Epithelial cell of prostate (primary cell): ENCODE results near the gene FOXP1.

Experiments
- DNase-seq: peaks from one replicate; pipeline ENCODE4 v3.0.0-alpha.2; 2011; ENCODE audit warnings: low read depth, low spot score
- H3K27ac ChIP-seq: fragments of 450-650 bp; 2 replicates; pipeline ENCODE4 v1.5.1; 2017; ENCODE audit warnings: mild to moderate bottlenecking

The FOXP1 gene

GRCh38 chr3:71304247-71304646, 279.3 kb downstream of the FOXP1 start:
- H3K27ac ChIP-seq: no peak overlapping the region
- no peak for DNase-seq

- H3K27ac ChIP-seq: no peak overlapping the region
- no peak for DNase-seq
These were observed 279.8 kb downstream of the FOXP1 start for GRCh38 chr3:71303627-71304200.

- H3K27ac ChIP-seq: no peak overlapping the region
- DNase-seq: no peak
These were observed 280.9 kb downstream of the FOXP1 start for GRCh38 chr3:71302604-71303003.

- H3K27ac ChIP-seq: no peak overlapping the region
- DNase-seq: no peak
These were observed 282.6 kb downstream of the FOXP1 start for GRCh38 chr3:71300951-71301393.

GRCh38 chr3:71299160-71299559, 284.4 kb downstream of the FOXP1 start:
- no peak overlapping the region for H3K27ac ChIP-seq
- no peak for DNase-seq

- H3K27ac ChIP-seq: no peak overlapping the region
- DNase-seq: no peak
These were observed 288.6 kb downstream of the FOXP1 start for GRCh38 chr3:71294919-71295318.

- no peak overlapping the region for H3K27ac ChIP-seq
- no peak for DNase-seq
These were observed 293.2 kb downstream of the FOXP1 start for GRCh38 chr3:71290301-71290700.

GRCh38 chr3:71288269-71288930, 295.1 kb downstream of the FOXP1 start:
- H3K27ac ChIP-seq: no peak overlapping the region
- no peak for DNase-seq

- DNase-seq: no peak
- H3K27ac ChIP-seq: no peak overlapping the region
These were observed 298.4 kb downstream of the FOXP1 start for GRCh38 chr3:71285086-71285485.

GRCh38 chr3:71282976-71283375, 300.6 kb downstream of the FOXP1 start:
- H3K27ac ChIP-seq: no peak overlapping the region
- no peak for DNase-seq

DNA sequence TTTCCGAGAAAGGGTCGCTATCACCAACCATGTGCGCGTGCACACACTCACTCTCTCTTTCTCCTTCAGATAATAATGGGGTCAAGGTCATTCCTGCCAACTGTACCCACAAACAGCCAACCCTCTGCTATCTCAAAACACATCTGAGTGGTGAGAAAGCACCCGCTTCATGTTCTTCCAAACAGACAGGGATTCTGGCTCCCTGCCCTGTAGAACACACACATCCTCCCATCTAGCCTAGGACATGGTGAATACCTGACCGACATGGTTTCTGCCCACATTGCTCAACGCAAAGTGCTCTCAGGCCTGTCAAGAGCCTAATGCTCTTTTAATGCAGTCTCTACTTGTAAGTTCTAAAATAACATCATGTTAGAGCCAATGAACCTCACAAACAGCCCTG, 302.2 kb downstream of the FOXP1 start:
- no peak for DNase-seq
- H3K27ac ChIP-seq: no peak overlapping the region

DNA sequence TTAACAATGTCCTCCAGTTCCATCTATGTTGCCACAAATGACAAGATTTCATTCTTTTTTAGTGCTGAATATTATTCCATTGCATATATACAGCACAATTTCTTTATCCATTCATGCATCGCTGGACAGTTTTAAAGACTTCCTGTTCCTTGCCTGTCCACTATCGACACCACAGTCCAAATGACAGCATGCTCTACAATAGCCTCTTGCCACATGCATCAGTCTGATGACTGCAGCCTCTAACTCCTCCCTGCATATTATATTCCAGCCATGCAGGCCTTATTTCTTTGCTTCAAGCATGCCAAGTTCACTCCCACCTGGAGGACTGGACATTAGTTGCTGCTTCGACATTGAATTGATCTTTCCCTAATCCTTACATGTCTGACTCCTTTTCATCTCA, 306.2 kb downstream of the FOXP1 start:
- no peak overlapping the region for H3K27ac ChIP-seq
- no peak for DNase-seq

DNA sequence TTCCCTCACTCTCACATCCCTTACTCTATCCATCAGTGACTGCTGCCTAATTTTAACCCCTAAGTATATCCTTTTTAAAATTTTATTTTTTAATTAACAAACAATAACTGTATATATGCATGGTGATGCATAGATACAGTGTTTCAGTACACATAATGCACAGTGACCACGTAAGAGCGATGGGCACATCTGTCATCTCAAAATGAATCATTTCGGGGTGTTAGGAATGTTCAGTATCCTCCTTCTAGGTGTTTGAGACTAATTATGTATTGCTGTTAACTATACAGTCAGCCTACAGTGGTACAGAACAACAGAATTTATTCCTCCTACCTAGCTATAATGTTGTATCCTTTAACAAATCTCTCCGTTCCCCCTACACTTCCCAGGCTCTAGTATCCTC, 307.0 kb downstream of the FOXP1 start:
- no peak overlapping the region for H3K27ac ChIP-seq
- no peak for DNase-seq

DNA sequence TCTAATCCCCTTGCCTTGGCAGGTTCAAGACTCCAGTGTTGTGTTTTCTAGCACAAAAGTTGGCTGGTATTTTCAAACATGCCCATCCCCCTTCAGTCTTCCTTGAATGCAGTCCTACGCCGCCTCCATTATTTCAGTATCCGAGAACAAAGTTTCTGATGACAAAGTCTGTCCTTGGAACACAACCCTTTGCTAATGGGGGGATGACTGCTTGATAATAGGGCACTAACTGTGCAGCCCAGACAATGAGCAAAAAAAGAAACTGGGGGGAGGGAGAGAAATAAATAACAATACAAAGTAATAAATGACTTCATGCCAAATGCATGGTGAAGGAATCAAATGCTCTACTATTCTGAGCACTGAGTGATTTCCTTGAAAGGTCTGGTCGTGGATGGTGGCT, 310.1 kb downstream of the FOXP1 start:
- no peak overlapping the region for H3K27ac ChIP-seq
- no peak for DNase-seq

DNA sequence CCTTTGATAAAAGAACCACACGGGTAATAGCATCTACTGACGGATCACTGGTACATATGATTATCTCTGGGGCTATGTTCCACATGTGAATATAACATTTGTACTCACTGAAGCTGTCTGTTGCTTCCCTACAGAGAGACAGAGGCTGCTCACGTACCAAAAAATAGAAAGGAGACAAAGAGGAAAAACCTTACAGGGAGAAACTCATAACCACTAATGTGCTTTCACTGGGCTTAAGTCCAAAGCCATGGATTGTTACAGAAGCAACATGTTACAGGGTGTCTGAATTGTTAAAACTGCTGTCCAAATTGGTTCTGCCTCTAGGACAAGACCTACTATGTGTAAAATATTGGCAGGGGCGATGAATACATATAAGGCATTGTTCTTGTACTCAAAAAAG, 311.9 kb downstream of the FOXP1 start:
- no peak for DNase-seq
- no peak overlapping the region for H3K27ac ChIP-seq

GRCh38 chr3:71269906-71270305, 313.6 kb downstream of the FOXP1 start:
- no peak for DNase-seq
- H3K27ac ChIP-seq: no peak overlapping the region

- no peak for DNase-seq
- H3K27ac ChIP-seq: no peak overlapping the region
These were observed 315.0 kb downstream of the FOXP1 start for GRCh38 chr3:71268462-71268999.

- no peak for DNase-seq
- no peak overlapping the region for H3K27ac ChIP-seq
These were observed 316.7 kb downstream of the FOXP1 start for GRCh38 chr3:71266875-71267274.

DNA sequence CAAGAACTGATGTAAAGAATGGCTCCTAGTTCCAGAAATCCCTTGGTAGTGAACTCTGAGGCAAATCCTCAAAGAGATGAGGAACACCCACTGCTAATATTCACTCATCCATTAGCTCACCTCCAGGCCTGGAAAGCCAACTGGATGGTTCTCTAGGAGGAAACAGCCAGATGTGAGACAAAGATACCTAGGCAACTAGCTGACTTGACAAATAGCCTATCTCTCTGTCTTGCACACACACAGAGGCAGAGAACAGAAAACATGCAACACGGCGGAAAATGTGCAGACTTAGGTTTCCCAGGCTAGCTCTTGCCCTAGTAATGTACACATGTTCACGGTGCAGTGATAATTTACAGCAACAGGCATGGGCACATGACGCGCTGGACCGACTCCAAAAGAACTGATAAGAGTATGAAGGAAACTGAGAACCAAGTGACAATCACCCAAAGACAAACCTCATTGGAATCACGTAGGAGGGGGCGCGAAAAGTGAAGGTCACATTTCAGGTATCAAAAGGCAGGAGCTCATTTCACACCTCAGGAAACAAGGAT, 318.1 kb downstream of the FOXP1 start:
- DNase-seq: no peak
- no peak overlapping the region for H3K27ac ChIP-seq

GRCh38 chr3:71264840-71265239, 318.7 kb downstream of the FOXP1 start:
- no peak for DNase-seq
- no peak overlapping the region for H3K27ac ChIP-seq

- no peak for DNase-seq
- no peak overlapping the region for H3K27ac ChIP-seq
These were observed 320.9 kb downstream of the FOXP1 start for GRCh38 chr3:71262364-71263265.
